Hippocampal formation (tissue), 2 donors: ENCODE measurements around the gene NDUFAF4.
"Not testable (repeated sequence)": the region's sequence is repeated elsewhere in the genome, so short reads cannot be mapped to it uniquely, and the experiment has no call there.

Experiments used
- DNase-seq, 2 donors: peaks; one replicate each; lab custom pipeline; 2025; lab: John Stamatoyannopoulos, UW

The NDUFAF4 gene

DNA sequence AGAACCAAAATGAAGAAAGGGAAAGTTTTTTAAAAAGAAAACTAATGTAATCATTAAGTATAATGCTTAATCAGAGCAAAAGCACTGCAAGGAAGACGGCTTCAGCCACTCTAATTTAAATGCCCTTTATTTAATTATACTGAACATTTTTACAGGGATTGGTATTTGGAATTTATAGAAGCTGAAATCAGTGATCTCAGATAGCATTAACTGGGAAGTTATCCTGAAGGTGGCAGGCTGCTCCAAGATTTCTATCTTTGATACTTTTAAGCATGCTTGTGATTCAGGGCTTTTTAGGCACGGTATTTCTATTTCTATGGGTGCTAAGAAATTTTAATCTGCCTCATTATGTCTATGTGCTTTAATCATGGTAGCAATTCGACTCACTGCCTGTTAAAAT lies 1.3 kb upstream of the NDUFAF4 start:
- DNase-seq: peak; percentile 10 to 86

- DNase-seq: no peak
Observed at GRCh38 chr6:96898241-96898851, 655 bp upstream of the NDUFAF4 start.

DNA sequence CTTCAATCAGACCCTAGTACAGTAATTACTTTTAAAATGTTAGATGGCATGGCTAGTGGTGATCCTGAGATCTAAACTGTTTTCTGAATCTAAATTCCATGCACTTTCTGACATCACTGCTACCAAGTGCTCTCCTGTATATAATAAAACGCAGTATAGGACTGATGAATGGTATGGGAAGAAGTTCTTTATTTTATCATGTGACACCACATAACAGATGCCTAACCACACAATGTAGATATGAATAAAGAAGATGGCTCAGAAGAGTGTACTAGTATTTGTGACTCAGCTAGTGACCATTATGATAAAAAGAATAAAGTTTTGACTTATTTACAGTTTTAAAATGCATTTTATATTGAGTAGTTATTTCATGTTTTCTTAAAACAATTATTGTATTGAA lies 8.5 kb downstream of the NDUFAF4 start:
- DNase-seq: no peak

DNA sequence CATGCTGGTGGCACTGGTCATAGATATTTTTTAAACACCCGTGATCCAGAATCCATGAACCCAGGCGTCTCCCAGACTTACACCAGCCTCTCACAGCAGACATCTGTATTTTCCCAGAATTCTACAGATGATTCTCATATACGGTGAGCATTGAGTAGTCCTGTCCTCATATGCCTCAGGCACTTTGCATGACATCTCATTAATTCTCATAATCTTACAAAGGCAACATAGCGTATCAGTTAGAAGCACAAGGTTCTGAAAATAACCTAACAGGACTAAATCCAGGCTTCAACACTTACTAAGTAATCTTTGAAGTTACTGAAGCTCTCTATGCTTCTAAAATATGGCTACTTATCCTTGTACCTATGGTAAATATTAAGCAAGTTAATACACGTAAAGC lies 8.9 kb downstream of the NDUFAF4 start:
- no peak for DNase-seq

DNA sequence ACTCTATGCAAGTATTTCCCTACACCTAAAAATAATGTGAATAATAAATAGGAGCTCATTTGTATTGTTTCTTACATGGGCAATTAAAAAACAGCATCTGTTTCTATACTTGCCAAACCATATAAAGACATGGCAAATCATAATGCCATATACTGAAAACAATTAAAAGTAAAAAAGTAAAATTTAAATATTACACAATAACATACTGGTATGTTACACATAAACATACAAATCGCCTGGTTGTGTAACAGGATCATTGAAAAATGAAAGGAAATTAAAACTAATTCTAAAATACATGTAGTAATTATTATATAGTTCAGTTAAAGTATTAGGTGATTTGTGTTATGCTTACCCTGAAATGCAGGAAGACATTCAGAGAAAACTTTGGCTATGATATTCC lies 11.2 kb downstream of the NDUFAF4 start:
- DNase-seq: no peak

DNA sequence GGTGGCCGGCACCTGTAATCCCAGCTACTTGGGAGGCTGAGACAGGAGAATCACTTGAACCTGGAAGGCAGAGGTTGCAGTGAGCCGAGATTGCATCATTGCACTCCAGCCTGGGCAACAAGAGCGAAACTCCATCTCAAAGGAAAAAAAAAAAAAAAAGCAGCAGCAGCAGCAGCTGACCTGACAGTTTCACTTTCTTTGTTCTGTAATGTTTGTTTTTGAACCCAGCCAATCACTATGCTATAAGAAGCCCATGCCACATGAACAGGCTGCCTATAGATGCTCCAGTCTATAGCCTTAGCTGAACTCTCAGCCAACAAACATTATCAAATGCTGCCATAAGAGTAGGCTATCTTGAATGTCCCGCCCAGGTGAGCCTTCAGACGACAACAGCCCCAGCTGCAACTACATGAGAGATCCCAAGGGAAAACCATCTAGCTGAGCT lies 12.5 kb downstream of the NDUFAF4 start:
- not testable (repeated sequence) for DNase-seq

GRCh38 chr6:96878143-96878542 lies 19.5 kb downstream of the NDUFAF4 start:
- no peak for DNase-seq

GRCh38 chr6:96876886-96877545 lies 20.7 kb downstream of the NDUFAF4 start:
- DNase-seq: no peak

GRCh38 chr6:96872976-96873375 lies 24.7 kb downstream of the NDUFAF4 start:
- DNase-seq: no peak

DNA sequence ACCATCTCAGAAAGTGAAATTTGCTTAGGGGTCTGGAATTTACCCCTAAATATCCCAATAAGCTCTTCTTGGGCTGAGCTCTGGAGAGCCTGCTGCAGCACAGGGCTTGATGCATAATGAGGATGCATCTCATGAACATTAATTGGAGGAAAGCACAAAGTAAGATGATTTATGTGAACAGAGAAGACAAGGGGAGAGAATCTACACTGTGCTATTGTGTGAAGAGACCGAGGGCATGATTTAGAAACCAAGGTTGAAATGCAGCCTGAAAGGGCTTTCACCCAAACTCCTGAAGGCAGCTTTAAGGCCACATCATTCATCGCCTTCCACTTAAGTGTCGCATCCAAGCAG lies 32.7 kb downstream of the NDUFAF4 start:
- no peak for DNase-seq

GRCh38 chr6:96864216-96865054 lies 33.3 kb downstream of the NDUFAF4 start:
- DNase-seq: no peak

DNA sequence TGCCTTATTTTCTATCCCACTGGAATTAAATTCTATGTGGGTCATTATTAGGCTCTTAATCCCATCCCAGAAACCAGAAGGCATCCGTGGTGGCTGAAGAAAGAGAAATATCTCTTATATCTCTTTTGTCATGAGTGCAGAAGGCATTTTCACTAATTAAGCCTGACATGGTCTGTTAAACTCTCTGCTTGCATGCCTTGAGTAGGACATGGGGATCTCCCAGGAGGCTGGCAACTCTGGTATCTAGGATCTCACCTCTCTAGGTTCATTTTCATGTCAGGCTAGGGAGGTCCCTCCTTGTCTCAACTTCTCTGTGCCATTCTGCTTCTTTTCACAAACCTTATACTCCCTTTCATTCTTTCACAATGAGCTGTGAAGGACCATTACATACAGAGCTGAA lies 35.1 kb downstream of the NDUFAF4 start:
- no peak for DNase-seq

GRCh38 chr6:96861588-96861987 lies 36.1 kb downstream of the NDUFAF4 start:
- no peak for DNase-seq

DNA sequence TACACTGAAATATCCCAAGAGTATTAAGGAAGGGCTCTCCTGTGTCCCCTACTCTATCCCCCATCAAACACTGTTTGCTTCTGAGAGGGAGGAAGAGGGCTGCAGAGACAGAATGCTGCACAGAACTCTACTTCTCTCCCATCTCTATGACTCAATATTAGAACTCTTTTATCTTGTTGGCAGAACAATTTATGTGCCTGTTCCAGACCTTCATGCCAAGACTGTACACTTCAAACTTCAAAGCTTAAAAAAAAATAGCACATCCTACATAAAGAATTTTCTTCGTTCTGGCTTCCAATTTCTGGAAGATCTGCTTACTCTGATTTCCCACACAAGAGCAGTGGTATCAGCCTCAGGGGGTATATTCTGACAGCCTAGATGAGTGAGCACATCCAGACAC lies 40.8 kb downstream of the NDUFAF4 start:
- DNase-seq: no peak

- DNase-seq: no peak
Observed at GRCh38 chr6:96853083-96853482, 44.6 kb downstream of the NDUFAF4 start.

- no peak for DNase-seq
Observed at GRCh38 chr6:96852605-96853004, 45.1 kb downstream of the NDUFAF4 start.

DNA sequence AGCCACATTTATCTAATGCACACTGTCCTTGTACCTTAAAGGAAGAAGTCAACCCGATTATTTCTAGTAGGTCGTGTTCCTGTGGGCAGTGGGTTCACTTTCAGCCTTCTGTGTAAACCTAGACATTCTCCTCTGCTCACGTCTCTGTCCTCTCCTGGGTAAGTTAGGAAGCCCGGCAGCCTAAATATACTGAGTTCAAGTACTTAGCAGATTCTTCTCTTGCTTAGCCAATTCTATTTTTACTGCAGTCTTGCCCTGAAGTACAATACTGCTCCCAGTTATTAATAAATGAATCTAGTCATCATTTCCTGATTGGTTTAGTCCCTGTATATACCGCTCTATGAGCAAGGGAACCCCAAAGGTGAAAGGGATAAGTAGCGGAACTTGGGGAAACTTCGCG lies 45.8 kb downstream of the NDUFAF4 start:
- DNase-seq: no peak

- DNase-seq: no peak
Observed at GRCh38 chr6:96849615-96850014, 48.1 kb downstream of the NDUFAF4 start.

GRCh38 chr6:96844530-96844929 lies 53.2 kb downstream of the NDUFAF4 start:
- DNase-seq: no peak

DNA sequence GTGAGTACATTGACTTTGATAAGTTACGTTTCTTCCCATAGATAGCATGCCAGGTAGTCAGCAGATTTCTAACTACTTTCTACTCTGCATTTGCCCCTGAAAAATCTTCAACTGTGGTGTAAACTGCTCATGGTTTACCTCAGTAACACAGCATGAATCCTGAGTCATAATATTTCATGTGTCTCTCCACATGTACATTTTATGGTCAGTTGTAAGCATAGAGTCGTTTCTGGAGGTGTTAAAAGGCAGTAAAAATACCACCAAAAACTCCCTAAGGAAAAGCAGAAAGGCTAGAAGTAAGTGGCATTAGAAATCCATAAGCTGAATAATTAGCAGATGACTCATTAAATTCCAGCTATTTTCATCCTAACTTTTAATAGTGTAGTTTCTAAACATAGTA lies 56.3 kb downstream of the NDUFAF4 start:
- DNase-seq: no peak
